GM21723 (cell line): Measurements from ENCODE around the gene SPAG9.
"Not testable (repeated sequence)": the region's sequence is repeated elsewhere in the genome, so short reads cannot be mapped to it uniquely, and the experiment has no call there.

Experiments
- ATAC-seq: cut with Tn5 transposase; IDR thresholded peaks from one replicate; pipeline ENCODE4 v1.9.1; 2021; ENCODE audit warnings: mild to moderate bottlenecking, moderate library complexity; ENCODE audit not compliant: unreplicated experiment

Gene SPAG9

DNA sequence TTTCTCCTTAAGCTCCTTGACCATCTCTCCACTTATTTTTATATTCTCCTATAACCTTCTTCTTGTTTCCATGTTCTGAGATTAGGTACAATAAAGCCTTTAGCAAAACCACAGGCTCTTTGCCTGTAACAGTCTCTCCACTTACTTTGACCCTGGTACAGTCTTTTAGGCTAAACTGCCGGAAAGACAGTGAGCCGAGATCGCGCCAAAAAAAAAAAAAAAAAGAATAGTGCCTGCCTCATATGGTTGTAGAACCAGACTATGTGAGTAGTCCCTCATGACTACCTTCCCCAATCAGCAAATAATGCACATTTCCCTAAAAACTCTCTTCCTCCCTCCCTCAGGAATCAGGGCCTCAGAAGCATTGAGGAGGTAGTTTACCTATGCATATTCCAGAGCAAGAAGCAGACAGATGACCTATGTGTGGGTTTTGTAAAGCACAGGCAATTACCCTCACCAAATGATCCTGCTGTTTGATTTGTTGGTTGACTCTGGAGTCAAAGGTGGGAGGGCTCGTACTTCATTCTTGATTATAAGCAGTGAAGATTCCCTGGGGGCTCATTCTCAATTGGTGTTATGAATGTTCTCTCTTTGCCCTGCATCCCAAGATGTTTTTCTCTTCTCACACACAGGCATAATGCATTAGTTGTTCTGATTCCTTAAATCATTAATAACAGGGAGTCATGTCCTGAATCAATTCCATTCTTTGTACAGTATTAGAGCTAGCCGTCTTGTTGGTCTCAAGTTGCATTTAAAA, 23.8 kb upstream of the SPAG9 start:
- ATAC-seq: no peak

DNA sequence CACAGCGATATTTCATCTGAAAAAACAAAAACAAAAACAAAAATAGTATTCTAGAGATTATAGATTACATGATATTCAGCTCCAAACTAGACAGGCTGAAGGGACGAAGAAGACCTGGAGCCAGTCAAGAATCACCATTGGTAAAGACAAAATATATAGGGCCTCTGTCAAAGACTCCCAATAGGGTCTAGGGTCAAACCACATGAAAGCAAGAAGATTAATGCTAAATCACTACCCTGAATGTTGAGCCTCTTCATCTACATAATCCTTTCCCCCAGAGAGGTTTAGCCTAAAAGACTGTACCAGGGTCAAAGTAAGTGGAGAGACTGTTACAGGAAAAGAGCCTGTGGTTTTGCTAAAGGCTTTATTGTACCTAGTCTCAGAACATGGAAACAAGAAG, 21.9 kb upstream of the SPAG9 start:
- ATAC-seq: no peak

DNA sequence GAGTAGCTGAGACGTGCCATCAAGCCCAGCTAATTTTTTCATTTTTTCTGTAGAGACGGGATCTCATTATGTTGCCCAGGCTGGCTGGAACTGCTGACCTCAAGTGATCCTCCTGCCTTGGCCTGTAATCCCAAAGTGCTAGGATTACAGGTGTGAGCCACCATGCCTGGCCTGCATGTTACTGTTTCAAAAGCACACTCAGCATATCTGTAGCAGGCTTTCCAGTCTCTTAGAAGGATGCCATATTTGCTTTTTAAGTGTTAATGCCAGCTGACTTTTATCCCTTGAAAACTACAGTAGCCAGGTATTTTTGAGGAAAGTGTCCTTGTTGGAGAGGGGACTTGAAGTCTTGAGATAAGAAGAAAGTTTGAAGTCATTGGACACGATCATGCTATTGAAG, 15.3 kb upstream of the SPAG9 start:
- ATAC-seq: no peak

DNA sequence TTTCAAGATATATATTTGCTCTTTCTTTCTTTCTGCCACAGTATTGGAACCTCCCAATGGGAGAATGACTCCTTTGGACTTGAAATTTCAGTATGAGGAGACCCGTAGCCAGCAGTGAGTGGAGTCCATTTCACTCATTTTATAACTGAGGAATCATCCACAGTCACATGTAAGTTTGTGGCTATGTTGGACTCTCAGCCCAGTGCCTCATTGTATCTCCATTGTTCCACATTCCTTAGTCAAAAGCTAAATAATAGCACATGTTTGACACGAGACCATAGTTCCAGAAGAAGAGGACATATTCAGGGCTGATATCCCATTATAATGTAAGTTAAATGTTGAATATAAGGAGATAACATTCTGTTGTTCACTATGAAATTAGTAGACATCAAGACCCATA, 12.7 kb upstream of the SPAG9 start:
- no peak for ATAC-seq

DNA sequence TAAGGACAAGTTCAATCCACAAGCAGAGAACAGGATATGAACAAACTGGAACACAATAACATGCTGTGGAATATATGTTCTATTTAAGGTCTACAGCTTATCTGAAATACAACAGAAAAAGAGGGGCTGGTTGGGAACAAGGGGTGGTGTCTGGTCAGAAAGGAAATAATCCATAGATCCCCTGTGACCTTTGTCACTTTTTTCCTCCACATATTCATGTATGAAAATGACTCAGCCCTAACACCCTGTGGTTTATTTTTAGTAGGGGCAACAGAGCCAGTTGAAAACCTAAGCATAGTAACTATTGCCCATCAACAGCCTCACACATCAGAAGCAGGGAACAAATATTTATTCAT, 12.3 kb upstream of the SPAG9 start:
- ATAC-seq: peak; percentile 68

DNA sequence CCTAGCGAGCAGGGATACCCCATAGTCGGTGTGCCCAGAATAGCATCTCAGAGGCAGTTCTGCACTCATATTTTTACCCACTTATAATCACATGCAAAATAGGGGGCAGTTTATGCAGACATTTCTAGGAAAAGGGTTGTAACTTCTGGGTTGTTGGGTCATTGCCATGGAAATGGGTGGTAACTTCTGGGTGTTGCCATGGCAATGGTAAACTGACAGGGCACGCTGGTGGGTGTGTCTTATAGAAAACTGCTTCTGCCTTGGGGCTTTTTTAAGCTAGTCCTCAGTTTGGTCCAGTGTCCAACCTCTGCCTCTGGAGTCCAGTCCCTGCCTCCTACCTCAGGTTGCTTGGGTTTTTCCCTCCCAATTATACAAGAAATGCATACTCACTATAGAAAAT, 7.4 kb upstream of the SPAG9 start:
- no peak for ATAC-seq

DNA sequence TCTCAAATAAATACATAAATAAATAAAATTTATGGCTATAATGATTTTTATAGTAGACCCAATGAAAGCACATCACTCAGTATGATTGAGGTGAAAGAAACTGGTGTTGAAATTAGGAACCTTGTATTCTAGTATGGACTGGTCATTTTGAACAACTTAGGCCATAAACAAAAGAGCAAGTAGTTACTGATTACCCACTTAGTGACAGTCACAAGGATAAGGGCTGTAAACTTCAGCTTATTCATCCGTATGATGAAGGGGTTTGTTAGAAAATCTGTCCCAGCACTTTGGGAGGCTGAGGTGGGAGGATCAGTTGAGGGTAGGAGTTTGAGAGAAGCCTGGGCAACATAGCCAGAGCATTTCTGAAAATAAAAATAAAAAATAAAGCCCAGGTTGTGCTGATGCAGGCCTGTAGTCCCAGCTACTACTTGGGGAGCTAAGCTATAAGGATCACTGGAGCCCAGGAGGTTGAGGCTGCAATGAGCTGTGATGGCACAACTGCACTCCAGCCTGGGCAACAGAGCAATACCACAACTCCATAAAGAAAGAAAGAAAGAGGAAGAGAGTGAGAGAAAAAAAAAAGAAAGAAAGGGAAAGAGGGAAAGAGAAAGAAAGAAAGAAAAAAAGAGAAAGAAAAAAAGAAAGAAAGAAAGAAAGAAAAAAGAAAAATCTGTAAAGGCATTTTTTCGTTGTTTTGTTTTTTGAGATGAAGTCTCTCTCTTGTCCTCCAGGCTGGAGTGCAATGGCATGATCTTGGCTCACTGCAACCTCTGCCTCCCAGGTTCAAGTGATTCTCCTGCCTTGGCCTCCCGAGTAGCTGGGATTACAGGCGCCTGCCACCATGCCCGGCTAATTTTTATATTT, 4.2 kb upstream of the SPAG9 start:
- ATAC-seq: no peak

DNA sequence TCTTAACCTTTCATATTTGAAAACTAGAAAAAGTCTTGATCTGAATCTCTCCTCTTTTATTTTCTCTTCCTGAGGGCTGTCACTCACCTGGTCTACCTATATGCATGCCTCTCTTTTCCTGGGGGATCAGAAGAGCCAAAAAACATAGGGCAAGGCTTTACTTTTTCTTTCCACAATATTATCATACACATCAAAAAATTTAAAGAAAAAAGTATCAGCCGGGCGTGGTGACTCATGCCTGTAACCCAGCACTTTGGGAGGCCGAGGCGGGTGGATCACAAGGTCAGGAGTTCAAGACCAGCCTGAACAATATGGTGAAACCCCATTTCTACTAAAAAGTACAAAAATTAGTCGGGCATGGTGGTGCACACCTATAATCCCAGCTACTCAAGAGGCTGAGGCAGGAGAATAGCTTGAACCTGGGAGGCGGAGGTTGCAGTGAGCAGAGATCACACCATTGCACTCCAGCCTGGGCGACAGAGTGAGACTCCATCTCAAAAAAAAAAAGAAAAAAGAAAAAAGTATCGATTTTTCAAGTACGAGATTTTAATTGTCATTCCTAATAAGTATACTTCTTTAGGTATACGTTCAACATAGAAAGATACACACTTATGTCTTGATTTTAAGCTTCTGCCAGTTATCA, 1.9 kb upstream of the SPAG9 start:
- ATAC-seq: not testable (repeated sequence)

DNA sequence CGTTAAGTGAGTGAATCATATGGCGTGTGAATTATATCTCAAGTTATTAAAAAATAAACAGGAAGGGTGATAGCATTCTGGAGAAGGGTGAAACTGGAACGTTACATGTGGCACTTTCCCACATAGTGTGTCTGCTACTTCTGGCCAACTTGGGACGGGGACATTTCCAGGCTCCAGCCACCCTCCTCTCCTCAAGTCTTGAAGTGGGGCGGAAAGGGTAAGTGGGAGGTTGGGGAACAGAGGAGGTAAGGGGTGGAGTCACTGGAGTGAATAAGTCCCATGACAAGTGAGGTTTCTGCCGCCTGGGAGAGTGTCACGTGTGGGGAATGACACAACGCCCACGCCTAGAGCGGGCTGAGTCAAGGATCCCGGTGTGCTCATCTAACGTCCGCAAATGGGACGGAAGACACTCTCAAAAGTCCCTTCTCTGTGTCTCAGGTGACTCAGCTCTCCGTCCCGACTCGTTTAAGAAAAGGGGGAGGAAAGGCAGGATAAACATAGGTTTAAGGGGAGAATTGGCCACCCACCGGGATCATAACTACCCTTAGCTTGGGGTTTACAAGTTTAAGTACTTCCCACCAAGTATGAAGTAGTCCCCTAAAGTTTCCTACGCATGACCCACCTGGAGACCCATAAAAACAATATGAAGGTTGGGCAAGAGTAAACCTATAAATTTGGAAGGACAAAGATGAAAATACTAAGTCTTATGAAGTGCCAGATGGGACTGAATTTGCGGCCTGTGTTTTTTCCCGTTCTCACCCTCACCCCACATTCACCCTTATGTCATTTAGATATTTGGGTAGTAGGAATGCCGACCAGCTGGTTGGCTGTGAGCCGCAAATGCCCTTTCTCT, 1.2 kb upstream of the SPAG9 start:
- peak; percentile 38 for ATAC-seq

DNA sequence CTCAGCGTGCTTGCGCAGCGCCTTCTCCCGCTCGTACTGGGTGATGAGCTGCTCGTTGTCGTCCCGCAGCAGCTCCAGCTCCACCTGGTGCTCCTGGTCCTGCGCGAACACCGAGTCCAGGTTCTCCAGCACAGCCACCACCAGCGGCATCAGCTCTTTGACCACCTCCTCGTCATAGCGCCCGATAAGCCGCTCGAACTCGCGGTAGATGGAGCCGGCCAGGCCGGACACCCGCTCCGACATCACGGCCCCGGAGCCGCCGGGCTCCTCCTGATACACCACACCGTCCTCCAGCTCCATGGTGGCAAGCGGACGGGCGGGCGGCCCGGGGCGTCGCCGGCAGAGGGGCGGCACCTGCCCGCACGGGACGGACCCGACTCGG, 320 bp downstream of the SPAG9 start:
- peak; percentile 32 for ATAC-seq

DNA sequence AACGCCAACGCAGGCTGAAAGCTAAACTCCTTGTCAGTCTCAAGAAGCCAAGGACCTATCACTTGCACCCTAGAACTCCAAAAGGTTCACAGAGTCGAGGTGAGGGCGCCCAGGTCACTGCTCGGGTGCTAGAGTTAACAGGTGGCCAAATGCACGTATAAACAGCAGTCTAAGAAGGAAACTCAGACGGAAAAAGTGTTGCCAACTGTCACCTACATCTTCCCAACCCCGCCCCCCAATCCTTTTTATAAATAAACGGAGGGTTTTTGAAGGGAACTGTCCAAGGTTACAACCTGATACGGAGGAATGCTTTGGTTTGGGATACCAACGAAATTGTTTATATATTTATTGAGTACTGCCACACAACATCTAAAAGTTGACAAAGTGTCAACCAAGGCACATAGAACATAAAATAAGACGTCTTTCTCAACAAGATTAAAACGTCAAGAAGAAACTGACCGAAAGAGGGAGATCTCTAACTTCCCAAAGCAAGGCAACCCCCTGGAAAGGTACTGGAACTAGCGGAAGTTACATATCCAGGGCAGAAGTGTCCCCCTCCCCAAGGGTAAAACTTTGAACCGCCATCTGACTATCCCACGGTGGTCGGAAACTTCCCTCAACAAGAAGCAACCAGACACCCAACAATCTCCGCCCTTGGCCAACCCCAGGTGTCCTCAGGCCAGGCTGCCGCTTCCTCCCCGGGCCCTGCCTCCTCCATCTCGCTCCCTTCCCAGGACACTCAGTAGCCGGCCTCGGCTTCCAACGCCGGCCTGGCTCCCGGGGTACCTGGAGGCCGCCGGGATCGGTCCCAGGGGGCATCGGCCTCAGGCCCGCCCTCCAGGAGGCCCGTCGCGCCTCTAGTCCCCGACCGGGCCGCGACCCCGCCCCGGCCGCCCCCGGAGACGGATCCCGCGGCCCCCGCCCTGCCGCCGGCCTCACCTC, 982 bp downstream of the SPAG9 start:
- peak; percentile 28 for ATAC-seq

DNA sequence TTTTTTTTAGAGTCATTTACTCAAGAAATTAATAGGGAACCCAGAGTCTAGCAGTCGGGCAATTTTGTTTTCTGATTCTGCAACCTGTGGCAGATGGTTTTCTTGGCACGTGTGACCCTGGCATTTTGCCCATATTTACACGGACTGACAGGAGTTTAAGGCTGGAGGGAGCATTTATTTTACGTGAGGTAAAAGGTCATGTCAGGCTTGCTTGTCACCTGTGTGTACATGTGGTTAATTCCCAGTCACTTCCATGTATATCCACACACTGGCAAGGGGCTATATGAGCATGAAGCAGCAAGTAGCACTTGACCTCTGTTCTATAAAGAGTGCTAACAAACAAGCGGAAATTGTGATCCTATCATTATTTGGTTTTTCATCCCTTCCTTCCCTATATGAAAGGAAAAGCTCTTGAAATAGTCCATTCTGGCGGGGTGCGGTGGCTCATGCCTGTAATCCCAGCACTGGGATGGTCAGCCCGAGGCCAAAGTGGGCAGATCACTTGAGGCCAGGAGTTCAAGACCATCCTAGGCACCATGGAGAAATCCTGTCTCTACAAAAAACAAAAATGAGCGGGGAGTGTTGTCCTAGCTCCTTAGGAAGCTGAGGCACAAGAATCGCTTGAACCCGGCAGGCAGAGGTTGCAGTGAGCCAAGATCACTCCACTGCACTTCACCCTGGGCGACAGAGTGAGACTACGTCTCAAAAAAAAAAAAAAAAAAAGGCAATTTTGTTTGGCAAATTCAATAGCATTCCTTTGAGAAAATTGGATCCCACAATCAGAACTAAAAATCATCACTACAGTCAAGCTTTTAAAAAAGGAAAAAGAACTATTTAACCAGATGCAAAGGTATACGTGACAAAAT, 2.1 kb downstream of the SPAG9 start:
- ATAC-seq: no peak

DNA sequence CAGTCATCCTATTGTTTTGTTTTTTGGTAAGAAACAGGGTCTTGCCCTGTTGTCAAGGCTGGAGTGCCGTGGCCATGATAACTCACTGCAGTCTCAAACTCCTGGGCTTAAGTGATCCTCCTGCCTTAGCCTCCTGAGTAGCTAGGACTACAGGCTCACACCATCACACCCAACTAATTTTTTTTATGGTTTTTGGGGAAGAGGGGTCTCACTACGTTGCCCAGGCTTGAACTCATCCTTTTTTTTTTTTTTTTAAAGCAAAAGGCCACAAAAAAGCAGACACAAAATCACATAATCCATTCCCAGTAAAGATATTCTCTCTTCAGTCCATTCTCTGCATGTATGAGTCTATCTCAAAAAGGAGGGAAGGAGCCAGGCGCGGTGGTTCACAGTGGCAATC, 5.5 kb downstream of the SPAG9 start:
- ATAC-seq: no peak

DNA sequence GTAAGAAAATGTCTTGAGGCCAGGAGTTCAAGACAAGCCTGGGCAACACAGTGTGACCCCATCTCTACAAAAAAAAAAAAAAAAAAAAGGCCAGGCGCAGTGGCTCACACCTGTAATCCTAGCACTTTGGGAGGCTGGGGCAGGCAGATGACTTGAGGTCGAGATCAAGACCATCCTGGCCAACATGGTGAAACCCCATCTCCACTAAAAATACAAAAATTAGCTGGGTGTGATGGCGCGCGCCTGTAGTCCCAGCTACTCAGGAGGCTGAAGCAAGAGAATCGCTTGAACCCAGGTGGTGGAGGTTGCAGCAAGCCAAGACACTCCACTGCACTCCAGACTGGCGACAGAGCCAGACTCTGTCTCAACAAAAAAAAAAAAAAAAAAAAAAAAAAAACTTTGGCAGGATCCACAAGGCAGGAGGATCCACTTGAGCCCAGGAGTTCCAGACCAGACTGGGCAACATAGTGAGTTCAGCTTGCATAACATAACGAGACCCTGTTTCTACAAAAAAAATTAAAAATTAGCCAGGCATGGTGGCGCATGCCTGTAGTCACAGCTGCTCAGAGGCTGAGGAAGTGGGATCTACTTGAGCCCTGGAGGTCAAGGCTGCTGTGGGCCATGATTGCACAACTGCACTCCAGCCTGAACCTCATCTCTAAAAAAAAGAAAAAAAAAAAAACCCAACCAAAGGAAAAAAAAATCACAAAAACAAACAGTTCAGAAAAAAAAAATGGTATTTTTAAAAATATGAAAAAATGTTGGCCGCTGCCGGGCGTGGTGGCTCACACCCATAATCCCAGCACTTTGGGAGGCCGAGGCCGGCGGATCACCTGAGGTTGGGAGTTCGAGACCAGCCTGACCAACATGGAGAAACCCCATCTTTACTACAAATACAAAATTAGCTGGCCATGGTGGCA, 8.1 kb downstream of the SPAG9 start:
- ATAC-seq: not testable (repeated sequence)

DNA sequence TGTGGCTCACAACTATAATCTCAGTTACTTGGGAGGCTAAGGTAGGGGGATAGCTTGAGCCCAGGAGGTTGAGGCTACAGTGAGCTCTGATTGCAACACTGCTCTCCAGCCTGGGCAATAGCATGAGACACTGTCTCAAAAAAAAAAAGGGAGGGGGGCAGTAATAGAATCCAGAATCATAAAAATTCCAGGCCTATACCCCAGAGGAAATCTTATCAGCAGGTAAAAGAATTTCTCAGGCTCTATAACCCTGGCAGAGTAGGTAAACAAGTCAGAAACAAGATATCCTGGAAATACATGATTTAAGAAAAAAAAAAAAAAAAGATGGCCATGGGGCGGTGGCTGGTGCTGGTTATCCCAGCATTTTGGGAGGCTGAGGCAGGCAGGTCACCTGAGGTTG, 12.9 kb downstream of the SPAG9 start:
- ATAC-seq: no peak

DNA sequence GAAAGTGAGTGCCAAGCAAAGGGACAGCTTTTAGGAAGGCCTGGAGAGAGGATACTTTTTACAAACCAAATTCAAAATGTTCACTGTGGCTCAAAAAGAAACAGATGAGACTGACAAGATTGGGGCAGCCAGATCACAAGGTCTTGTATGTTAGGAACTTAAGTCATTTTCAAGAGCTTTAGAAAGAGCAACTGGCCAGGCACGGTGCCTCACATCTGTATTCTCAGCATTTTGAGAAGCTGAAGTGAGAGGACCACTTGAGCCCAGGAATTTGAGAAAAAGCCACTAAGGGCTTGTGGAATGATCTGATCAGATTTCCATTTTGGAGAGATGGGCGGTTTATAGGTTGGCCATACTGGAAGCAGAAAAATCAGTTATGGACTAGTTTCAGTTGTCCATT, 17.2 kb downstream of the SPAG9 start:
- no peak for ATAC-seq

DNA sequence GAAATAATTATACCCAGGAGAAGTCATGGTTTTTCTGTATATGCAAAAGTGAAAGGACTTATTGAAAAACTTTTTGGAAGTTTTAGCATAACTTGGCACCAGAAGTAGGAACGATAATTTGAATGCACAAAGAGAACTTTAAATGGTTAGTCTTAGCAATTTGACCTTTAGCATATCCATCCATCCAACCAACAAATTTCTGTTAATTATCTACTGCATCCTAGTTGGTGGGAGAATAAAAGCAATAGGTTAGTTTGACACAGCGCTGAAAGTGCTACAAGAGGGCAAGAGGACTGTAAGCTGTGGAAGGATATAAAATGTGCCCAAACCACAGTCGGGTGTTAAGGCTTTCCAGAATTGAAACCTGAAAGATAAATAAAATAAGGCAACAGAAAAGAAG, 17.6 kb downstream of the SPAG9 start:
- no peak for ATAC-seq
